ENCODE results near the gene NPPC.

Gene NPPC

DNA sequence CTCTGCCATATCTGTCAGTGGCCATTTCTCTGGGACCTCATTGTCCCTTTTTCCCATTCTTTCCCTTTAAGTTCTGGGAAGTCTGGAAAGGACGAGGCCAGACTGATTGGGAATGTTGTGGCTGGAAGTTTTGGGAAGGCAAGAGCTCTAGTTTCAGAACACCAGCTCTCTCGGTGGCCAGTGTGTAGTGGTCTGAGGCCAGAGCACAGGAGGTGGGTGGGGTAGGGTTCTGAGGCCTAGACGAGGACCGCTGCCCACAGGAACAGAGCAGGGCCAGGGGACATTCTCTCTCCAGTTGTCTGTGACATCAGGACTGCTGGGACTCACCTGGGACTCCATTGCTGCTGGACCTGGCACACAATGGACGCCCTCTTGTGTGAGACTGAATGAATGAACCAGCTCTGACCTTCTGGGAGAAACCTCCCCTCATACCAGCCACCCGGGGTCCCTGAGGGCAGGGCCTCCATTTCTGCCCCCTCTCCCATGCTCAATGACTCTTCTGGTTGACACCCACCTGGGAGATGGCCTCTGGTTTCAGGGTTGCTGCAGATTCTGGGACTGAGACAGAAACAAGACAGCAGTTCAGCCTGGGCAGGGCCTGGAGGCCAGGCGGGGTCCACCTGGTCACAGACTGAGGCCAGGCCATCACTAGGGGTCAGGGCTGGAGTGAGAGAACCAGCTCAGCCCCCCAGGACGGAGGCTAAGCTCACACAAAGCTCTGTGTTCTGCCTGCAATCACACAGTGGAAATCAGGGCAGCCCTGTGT, 8.4 kb upstream of the NPPC start:
- no peak for DNase-seq

DNA sequence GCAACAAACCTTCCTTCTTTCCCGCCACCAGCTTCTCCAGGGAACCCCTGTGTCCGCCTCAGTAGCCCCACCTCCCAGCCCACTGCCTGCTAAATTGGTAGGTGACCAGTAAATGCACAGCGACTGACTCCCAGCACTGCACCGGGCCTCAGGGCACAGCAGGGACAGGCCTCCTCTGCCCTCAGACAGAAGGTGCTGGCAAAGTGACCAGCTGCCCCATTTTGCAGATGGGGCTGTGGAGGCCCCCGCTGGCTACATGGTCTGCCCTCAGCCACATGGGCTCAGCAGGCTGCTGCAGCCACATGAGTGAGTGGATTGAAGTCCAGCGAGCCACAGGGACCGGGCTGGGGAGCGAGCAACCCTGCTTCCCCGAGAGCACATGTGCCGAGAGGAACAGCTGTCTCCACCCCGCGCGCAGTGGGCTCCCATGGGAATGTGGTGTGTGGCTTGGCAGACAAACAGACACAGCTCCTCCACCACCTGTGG, 7.8 kb upstream of the NPPC start:
- no peak for DNase-seq

DNA sequence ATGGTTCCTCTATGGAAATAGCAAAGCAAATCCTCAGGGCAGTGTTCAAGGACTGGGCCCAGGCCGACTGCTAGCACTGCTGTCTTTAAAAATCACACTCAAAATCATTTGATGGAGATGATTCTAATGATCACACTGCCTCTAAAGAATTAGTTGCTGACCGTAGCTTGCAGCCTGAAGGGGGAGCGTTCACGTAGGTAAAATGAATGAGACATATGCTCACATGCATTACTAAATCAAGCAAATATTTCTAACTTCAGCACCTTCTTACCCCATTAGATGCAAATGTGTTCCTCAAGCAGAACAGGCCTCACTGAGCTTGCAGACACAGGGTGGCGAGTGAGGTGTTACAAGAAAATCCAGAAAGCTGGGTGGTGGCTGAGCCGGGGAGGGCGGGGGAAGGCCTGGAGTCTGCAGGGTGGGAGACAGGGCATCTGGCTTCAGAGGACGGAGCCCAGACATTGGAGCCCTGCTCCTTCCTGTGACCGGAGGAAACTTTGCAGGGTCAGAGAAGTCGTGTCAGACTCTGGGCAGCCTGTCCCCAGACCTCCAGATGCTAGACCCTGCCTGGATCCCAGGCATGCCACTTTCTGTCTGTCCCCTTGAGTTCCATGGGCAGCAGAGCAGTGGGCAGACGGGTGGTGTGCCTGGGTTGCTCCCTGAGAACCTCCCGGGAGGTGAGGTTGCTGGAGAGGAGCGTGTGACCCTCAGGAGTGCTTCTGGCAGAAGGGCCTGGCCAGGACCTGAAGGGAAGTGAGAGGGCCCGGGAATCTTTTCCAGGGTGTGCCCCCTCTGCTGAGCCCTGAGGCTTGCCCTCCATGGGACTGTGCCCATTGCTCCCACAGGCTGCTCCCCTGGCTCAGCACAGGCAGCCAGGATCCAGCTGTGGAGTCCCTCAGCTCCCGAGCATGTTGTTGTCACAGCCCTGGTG, 7.1 kb upstream of the NPPC start:
- DNase-seq = no peak

DNA sequence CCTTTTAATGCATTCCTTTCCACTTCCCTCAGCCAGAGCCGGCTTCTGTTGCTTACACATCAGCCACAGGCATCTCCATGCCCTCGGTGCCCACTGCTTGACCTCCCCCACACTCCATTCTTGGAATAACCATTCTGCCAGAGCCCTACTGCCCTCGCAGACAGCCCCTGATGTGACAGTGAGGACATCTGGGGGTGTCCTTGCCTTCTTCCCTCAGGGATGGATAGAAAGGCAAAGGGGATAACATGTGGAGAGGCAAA, 6.4 kb upstream of the NPPC start:
- DNase-seq = no peak

DNA sequence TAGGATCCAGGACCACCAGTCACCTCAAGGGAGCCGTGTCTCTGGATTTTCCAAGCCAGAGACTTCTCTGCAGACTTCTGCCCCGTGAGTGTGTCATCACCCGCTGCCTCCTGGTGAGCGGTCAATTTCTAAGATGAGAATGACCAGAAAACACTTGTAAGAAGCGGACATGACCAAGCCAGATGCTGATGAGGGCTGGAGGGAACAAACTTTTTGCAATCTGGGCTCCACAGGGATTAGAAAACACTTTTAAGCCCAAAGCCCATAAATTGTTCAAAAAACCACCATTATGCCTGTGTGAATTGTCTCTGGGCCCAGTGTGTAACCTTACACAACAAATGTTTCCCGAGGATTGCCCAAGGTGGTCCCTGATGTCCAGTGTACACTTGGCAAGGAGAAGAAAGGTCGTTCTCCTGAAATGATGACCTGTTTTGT, 5.3 kb upstream of the NPPC start:
- no peak for DNase-seq

DNA sequence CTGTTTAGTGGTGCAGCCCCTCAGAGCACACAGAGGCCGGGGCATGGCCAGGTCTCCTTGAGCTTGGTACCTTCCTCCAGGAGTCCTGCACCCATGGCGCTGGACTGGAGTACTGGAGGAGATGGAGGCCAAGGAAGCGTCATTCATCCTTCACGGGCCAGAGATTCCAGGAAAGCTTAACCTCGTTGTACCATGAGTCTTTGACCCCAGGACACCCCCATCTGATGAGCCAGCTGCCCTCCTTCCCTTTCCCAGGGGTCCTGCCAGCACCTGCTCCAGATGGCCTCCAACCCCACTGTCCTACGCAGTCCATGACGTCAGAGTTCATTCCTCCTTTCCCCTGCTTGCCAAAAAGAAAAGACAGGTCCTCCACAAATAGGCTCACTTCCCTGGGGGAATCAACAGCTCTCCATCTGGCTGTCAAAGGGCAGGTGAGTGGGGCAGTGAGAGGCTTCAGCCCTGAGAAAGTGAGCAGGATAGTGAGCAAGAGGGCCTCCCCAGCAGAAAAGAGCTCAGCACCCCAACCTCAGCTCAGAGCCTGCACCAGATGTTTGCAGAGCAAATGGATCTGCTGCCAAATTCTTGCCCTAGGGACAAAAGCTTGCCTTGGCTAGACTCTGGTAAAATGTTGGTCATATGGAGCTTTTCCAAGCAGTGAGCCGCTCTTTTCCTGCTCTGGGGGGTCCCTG, 4.5 kb upstream of the NPPC start:
- no peak for DNase-seq

DNA sequence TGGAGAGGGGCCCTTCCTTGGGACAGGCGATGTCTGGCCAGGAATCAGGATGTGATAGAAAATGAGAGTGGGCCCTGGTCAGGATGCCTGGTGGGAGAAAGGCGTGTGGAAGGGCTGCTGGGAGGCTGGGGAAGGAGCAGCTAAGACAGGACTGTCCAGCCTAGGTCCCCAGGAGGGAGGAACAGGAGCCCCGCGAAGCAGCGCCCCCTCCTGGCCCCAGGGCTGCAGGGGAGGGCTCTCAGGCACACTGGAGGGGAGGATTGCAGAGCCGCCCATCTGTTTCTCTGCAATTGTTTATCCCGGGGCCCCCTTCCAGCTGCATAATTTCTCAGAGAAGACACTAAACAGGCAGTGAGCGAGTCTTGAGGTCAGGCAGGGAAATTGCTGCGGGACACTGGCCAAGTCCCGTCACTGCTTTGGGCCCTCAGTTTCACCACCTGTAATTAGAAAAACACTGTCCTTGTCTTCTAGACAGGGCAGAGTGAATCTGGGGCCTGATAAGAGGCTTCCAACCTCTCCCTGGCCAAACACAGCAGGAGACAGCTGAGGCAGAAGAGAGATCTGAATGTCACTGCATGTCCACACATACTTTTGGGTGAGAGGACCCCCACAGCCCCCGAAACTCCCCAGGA, 3.9 kb upstream of the NPPC start:
- DNase-seq = no peak

DNA sequence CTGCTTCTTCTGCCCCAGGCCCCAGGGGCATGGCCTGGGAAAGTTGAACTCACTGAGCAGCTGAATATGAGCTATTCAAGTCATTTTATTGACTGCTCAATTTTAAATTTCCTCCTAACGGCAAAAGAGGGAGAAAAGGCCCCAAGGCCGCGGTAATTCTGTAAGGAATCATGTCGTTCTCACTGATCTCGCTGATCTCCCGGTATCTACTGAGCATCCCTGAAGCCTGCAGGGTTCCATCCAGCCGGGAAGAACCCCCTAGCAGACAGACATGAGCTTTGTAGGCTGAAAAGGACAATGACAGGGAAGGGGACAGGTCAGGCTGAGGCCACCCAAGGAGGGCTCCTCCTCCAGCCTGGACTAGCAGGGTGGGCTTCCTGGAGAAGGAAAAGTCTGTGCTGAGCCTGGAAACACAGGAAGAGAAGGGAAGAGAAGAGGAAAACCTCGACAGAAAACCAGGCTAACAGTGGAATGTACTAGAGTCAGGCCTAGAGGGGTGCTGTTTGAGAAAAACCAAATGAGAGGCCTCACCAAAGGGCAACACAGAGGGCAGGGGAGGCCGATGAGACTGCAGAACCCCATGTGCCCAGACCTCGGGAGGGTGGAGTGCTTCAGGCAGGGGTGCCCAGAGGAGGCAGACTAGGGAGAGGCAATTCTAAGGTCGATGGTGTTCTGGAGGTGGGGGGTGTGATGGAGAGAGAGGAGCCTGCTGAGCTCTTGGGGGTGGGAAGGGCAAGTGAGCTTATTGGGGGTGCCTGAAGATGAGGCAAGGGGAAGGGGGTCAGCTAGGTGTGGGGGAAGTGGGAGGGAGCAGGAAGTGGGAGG, 2.9 kb upstream of the NPPC start:
- DNase-seq = no peak

DNA sequence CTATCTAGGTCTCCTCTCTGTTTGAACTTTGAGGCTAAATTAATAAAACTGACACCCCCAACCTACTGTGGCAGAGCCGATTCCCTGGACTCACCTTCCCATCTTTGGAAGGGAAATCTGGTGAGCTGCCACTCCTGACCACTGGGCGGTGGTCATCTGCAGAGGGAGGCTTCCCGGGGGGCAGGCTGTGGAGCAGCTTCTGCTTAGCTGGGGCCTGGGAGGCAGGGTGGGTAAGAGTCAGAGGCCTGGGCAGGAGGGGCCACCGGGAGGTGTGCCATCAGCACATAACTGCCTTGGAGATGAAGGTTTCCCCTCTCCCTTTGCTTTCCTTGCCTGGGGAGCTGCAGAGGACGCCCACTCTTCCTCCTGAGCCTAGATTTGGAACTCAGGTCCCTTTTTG, 2.3 kb upstream of the NPPC start:
- DNase-seq = no peak

DNA sequence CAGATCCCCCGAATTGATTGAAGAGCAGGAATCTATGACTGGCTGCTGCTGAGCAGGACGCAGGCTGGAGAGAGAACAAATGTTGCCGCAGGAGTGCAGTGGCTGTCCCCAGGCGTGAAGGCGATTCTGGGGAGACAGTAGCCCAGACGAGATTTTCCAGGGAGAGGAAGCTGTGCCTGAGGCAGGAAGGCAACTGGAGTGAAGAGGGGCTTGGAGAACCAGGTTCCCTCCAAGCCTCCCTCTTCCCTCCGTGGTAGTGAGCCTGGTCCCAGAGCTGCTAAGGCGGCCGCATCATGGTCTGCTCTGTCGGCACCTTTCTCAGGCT, 1.3 kb upstream of the NPPC start:
- no peak for DNase-seq

DNA sequence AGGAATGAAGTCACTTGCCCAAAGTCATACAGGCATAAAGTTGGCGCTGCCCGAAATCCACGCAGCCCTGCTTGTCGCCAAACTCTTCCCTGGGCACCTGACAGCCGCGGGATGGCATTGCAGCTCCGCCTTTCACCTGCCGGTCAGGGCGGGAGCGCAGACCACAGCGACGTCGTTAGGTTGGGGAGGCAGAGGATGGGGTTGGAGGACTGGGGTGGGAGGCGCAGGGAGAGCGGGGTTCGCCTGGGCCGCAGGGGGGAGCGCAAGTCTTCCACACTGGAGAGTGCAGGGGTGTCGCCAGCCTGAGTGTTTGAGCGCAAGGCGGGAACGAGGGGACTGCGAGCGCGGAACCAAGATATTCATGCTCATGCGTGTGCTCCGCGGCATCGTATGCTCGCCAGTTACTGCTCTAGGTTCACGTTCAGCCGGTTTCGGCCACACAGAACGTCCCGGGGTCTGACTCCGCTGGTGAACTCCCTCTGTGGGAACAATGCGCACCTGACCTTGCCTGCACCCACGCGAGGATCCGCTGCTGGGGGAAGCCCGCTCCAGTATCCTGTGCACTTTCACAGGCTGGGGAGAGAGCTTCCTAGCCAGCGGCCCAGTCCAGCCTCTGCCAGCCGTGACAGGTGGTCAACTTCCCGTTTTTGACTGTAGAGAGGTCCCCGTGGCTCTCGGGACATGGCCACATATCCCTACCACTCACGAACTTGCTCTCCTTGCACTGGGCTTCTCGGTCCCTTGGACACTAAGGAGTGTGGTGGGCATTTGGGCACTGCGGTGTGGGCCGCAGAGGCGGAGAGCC, 767 bp upstream of the NPPC start:
- no peak for DNase-seq

DNA sequence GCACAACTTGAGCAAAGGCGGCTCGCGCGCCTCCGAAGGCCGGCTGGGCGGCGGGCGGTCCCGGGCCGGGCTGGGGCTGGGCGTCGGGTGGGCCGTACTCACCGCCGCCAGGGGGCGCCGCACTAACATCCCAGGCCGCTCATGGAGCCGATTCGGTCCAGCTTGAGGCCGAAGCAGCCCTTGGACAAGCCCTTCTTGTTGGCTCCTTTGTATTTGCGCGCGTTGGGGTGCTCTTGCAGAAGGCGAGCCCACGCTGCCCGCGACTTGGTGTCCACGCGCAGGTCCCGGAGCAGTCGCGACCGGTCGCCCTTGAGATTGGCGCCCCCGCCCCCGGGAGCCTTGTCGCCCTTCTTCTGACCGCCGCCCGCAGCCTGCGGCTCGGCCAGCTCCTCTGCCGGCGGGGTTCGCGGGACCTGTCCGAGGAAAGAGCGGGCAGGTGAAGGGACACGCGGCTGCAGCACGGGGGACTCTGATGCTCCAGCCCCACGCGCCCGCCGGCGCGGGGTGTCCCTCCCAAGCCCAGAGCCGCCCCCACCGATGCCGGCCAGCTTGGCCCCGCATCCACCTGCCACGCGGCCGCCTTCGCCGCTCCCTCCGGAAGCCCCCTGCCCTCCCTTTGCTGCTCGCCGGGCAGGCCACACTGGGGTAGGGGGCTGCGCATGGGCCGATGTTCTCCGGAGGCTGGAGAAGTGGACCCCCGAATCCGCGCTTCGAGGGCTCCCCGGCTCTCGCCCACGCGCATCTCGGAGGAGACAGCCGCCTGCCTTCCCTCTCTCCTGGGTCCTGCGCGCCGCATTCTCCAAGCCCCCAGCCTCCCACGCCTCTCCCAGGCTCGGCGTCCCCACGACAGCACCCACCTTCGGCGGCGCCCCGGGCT, 655 bp downstream of the NPPC start:
- peak; percentile 60 for DNase-seq

DNA sequence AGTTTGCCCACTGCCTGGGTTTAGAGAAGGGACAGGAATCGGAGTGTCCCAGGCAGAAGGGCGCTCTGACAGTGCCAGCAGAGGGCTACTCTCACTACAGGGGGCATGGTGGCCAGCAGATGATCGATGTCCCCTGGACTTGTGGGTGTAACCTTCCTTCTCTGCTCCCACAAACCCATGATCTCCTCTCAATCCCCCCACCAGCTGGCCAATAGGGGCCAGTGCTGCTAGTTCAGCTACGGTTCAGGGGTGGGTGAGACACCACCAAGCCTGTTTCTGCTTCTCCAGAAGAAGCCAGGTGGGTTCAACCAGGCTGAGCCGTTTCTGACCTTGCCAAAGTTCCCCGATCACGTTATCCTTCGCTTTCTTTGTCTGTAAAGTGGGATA, 1.3 kb downstream of the NPPC start:
- DNase-seq = no peak

DNA sequence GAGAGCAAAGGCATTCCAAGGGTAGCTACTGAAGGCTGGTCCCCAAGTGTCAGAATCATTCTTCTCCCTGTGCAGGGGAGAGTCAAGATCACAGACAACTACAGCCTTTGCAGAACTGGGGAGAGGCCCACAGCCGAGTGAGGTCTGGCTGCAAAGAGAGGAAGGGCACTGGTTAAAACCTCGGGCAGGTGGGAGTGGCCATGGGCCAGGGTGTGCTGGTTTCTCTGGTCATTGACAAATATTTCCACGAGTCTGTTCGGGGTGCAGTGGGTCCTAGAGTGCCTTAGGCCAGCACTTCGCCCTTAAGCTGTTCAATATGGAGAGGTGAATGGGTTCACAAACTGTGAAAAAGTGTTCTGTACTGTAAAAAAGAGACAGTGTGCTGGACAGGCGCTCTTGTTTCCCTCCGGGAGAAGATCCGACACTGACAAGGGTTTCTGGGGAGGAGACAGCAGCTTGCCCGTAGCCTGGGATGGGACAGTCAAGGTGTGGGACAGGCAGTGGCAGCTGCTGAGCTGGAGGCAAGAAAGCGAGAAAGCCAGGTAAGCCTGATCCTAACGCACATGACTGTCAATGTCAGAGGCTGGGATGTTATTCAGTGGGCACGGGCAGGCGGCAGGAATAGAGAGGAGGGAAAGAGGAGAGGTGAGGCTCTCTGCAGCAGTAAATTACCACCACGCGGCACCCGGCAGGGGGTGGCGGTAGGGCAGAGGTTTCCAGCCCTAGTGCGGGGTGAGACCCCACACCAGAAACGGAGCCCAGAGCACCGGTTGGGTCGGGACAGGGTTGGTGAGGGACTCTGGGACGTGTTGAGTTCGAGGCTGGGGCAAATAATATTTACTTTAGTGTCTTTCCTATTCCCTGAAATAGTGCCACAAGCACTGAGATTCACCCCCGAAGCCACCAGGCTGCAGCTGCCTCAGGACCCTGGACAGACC, 2.0 kb downstream of the NPPC start:
- no peak for DNase-seq

DNA sequence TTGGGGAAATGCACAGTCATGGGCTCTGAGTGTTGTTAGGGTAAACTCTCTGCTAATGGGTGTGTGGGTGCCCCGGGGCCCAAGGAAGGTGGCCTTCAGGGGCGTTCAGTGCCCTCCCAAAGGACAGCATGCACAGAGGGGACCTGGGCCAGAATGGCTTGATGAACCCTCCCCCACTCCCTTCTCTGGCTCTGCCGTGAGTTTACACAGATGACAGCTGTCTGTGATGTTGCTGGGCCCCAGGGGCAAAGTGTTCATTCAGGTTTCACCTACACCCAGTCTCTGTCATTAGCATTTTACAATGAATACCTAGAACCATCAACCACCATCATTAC, 3.2 kb downstream of the NPPC start:
- DNase-seq = no peak

DNA sequence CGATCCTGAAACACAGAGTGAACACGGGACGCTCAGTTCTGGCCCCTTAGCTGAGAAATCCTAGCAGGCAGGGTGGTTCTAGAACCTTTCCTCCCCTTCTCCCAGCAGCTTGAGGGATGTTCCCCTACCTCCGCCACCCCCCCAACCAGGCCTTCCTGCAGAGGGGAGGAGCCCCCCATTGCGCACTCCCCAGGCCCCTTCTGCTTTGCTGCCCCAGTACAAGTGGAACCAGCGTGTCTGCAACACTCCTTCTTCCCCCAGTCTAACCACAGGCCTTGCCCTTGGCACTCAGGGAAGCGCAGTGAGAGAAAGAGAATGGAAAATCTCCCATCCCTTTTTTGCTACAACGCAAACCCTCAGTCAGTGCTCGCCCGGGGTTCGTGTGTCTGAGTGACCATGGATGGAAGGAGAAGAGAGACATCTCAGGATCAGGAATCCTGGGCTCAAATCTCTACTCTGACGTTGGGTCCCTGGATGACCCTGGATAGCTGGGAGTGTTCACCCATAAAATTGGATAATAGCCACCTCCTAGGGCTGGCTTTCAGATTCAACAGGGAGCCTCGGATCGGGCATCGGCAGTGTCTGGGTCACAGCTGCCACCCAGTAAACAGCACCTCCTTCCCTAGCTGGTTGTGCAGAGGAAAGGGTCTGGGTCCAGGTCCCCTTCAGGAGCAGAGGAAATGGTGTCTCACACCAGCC, 3.7 kb downstream of the NPPC start:
- no peak for DNase-seq

DNA sequence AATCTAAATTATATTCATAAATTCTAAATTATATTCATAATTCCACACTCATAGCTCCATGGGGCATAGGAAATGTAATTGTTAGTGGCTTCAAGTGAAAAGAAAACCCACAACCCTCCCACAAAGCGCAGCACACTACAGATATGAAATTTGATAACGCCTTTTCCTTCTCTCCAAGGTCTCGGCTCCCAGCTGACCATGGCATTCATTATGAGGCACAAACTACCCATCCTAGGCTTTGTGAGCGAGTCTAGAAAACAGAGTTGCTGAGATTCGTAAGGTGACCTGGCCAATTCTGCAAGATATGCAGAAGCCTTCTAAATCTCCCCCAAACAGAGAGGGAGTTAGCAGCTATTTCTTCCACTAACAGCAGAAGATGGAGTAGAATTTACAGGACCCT, 5.4 kb downstream of the NPPC start:
- DNase-seq = no peak

DNA sequence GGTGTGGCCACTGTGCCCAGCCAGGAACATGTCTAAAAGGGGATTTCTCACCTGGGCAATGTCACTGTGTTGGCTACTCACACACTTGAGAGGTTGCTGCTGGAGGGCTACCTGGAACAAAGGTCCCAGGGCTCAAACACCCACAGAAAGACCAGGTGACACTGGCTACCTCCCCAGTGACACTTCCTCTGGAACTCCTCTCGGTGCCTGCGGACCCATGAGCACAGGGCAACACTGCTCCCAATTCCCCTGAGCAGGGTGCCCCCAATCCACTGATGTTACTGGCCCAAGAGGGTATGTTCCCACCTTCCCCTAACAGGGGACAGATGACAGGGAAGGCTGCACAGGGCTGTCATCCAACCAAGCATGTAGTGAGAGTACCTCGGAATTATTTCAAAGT, 5.8 kb downstream of the NPPC start:
- no peak for DNase-seq

Data from CD4-positive, alpha-beta T cell treated with Interferon gamma for 1 hour (primary cell).